GM19025 (cell line): Measurements from ENCODE around the gene ALLC.
A peak's percentile ranks its signal among the peaks of the same experiment; 100 is the strongest.

Experiments
- ATAC-seq: cut with Tn5 transposase; IDR thresholded peaks from one replicate; pipeline ENCODE4 v1.9.1; 2021; ENCODE audit warnings: mild to moderate bottlenecking, low read depth, moderate library complexity; ENCODE audit not compliant: unreplicated experiment

ALLC gene

DNA sequence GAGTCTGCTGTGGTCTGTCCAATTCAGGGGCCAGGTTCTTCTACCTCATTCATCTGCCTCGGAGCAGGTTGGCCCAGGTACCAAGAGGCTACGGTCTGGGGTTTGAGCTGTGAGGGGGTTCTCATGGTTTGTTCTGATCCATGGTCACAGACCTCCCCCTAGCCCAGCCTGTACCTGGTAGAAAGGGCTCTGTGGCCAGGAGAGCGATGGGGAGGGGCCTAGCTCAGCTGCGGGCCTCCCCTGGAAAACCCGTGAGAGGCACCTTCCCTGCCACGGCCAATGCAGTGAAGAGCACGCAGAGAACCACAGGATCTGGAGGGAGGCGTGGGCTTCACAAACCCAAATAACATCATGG, 19.6 kb upstream of the ALLC start:
- ATAC-seq: no peak

DNA sequence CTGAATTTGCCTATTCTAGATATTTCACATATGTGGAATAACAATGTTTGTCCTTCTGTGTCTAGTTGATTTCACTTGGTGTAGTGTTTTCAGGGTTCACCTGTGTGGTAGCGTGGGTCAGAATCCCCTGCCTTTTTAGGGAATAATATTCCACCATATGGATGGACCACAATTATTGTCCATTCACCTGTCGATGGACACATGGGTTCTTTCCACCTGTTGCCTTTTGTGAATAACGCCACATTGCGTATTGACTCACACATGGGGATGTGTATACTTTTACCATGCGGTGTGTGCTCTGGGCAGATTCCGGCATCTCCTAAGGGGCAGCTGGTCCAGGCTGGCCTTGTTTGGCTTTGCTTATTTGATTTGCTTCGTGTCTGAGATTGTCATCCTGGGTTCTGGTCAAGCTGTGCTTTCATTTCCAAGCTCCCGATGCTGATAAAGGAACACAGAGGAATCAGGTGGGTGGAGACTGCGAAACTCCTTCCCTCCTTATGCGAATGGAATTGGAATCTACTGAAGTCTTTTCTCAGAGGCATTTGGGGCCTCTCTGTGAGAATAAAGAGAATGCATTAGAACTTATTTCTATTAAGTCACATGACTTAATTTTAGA, 18.9 kb upstream of the ALLC start:
- ATAC-seq: no peak

DNA sequence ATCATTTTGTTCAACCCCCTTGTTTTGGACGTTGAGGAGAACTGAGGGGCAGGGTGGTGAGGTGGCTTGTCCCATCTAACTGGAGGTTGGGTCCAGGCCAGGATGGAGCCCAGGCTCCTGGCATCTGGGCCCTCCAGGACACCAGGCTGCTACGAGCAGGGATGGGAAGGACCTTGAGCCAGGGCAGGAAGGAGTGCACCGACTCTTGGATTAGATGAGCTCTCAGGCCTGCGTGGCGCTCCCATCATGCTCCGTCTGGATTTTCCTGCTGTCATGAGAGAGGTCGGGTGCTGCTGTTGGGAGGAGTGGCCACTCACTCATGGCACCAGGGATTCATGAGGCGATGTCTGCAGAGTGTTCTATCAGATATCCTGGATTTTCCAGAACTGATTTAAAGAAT, 18.3 kb upstream of the ALLC start:
- no peak for ATAC-seq

- ATAC-seq: no peak
Observed at GRCh38 chr2:3641181-3641580, 16.8 kb upstream of the ALLC start.

DNA sequence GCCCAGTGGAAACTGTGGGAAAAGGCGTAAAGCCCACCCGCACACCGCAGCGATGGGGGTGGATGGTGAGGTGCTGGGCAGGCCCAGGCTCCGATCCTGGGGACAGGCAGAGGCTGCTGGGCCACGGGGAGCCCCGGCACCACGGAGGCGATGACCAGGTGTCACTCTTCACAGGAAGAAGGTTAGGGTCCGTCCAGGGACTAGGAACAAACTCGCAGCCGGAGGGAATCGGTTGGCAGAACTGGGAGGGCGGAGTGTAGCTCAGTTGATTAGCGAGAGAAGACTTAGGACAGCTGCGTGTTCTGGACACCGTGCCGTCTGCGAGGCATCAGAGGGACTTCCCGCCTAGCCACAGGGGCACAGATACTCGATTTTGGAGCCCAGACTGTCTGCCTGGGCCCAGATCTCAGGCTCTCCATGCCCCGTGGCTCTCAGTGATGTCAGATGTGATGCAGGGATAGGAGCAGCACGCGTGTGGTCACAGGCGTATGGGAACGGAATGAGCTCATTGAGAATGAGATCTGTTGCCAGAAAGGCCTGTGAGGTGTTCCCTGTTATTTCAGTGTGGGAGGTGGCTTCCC, 16.1 kb upstream of the ALLC start:
- no peak for ATAC-seq

- ATAC-seq: no peak
Observed at GRCh38 chr2:3642521-3643215, 15.3 kb upstream of the ALLC start.

DNA sequence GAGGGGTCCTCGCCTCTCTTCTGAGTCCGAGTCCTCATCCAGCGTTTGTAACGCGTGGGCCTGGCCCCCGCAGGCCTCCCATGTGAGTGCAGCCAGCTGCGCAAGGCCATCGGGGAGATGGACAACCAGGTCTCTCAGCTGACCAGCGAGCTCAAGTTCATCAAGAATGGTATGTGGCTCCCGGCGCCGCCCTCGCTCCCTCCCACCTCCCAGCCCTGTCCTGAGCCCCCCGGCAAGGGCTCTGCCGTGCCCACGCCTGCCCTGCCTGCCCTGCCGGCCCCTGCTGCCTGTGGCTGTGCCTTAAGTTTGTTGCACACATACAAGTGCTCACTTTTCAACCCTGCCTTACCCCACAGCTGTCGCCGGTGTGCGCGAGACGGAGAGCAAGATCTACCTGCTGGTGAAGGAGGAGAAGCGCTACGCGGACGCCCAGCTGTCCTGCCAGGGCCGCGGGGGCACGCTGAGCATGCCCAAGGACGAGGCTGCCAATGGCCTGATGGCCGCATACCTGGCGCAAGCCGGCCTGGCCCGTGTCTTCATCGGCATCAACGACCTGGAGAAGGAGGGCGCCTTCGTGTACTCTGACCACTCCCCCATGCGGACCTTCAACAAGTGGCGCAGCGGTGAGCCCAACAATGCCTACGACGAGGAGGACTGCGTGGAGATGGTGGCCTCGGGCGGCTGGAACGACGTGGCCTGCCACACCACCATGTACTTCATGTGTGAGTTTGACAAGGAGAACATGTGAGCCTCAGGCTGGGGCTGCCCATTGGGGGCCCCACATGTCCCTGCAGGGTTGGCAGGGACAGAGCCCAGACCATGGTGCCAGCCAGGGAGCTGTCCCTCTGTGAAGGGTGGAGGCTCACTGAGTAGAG, 14.4 kb upstream of the ALLC start:
- no peak for ATAC-seq

- ATAC-seq: peak; percentile 68
Observed at GRCh38 chr2:3644246-3644525, 13.8 kb upstream of the ALLC start.

DNA sequence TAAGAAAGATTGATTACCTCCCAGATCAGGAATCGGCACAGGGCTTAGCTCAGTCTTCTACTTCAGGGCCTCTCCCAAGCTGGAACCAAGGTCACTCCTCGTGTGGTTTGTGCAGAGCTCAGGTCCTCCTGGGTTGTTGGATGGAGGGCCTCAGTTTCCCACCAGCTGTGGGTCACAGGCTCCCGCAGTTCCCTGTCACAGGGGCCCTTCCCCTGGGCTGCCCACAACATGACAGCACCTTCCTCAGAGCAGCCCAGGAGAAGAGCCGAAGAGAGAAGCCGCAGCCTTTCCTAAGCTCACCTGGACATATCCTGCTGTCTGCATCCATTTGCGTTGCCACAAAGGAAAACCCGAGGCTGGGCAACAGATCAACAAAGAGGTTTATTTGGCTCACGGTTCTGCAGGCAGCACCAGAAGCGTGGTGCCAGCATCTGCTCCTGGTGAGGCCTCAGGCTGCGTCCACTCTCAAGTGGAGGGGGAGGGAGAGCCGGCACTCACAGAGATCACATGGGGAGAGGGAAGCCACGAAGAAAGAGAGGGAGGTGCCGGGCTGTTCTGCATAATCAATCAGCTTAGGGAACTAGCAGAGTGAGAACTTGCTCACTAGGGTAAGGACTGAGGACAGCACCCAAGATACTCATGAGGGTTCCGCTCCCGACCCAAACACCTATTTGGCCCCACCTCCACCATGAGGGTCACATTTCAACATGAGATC, 13.0 kb upstream of the ALLC start:
- ATAC-seq: no peak

DNA sequence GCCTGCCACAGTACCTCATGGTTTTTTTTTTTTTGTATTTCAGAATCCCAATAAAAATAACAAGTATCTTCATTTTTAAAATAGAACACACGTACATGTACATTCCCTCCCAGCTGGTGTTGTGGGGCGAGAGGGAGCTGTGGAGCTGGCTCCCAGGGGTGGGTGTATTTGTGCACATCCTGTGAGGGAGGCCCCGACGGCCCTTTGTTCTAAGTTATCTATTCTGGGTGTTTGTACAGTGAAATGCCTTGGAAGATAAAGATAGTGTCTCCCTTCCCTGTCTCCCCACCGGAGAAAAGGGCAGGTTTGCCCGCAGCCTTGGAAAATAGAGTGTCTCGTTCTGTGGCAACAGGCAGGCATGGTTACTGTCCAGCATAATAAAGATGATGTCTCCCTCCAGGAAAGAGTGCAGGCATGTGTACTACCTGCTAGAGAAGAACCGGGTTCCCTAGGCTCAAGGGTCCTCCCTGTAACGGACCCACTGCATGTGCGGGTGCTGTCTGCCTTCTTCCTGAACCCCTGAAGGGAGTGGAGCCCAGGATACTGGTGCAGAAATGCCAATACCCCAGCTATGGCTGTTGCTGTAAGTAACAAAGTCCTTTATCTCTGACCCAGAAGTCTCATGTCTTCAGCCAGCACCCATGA, 12.1 kb upstream of the ALLC start:
- ATAC-seq: no peak

DNA sequence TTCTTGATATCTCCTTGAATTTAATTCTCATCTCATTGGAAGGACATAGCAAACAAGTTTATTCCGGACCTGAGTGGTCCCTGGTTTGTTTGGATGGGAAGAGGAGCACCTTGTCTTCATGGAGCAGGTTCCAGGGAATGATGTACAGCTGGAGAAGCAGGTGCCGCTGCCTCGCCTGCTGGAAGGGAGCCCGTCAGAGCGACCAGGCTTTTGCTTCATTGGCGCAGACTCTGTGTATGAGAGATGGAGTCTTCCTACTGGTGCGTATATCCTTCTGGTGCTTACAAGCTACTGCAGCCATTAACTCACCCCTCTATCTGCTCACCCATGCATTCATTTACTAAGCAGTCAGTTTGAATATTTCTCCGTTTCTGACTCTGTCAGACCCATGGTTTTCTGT, 11.6 kb upstream of the ALLC start:
- ATAC-seq: no peak

DNA sequence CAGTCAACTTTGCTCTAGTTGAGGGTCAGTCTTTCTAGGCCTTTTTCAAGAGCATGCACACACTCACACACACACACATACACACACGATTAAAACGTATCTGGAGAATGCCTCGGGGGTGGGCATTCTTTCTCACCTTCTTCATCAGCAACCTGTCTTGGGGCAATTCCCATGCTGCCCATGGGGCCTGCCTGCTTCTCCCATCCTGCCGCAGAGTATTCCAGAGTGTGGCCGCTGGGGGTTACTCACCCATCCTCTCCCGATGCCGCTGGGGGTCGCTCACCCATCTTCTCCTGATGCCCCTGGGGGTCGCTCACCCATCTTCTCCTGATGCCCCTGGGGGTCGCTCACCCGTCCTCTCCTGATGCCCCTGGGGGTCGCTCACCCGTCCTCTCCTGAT, 10.8 kb upstream of the ALLC start:
- no peak for ATAC-seq

GRCh38 chr2:3647831-3648651, 10.0 kb upstream of the ALLC start:
- no peak for ATAC-seq

- ATAC-seq: no peak
Observed at GRCh38 chr2:3648652-3649177, 9.3 kb upstream of the ALLC start.

GRCh38 chr2:3649581-3649980, 8.4 kb upstream of the ALLC start:
- ATAC-seq: no peak

GRCh38 chr2:3650140-3650920, 7.7 kb upstream of the ALLC start:
- no peak for ATAC-seq

DNA sequence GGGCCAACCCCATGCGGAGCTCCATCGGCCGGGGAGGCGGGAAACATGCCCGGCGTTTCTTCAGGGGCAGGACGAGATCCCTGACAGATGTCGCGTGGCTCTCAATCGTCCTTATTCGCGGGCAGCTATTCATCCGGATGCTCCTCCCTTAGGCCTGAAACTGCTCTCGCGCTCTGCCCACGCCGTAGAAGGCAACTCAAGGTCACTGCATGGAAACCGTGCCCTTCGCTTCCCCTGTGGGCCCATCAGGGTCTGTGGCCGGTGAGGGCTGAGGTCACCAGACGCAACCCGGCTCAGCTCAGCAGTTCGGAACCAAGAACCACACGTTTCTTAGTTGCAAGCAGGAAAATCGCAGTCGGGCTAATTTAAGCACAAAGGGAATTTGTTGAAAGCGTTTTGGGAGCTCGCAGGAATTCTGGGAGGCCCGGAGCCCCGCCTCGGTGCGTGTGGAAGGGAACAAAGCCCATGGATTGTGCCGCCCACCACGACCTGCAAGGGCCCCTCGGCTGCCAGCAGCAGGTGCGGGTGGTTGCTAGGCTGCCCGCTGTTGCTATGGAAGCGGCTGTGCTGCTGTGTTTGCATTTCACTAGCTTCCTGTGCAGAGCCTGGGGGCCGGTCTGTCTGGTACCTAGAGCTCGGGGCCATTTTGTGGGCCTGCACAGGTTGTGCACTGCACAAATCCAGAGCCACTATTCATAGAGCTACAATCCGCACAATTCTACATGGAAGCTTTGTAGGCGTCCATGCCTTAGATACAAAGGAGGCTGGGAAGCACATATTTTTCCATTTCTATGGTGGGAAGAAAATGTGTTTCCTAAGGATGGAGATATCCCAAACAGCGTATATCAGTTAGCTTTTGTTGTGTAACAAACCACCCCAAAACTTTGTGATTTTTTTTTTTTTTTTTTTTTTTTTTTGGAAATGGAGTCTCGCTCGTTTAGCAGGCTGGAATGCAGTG, 6.0 kb upstream of the ALLC start:
- ATAC-seq: peak; percentile 50
